ENCODE data around the gene UBE2J2.
A peak's percentile ranks its signal among the peaks of the same experiment; 100 is the strongest.

The UBE2J2 gene

DNA sequence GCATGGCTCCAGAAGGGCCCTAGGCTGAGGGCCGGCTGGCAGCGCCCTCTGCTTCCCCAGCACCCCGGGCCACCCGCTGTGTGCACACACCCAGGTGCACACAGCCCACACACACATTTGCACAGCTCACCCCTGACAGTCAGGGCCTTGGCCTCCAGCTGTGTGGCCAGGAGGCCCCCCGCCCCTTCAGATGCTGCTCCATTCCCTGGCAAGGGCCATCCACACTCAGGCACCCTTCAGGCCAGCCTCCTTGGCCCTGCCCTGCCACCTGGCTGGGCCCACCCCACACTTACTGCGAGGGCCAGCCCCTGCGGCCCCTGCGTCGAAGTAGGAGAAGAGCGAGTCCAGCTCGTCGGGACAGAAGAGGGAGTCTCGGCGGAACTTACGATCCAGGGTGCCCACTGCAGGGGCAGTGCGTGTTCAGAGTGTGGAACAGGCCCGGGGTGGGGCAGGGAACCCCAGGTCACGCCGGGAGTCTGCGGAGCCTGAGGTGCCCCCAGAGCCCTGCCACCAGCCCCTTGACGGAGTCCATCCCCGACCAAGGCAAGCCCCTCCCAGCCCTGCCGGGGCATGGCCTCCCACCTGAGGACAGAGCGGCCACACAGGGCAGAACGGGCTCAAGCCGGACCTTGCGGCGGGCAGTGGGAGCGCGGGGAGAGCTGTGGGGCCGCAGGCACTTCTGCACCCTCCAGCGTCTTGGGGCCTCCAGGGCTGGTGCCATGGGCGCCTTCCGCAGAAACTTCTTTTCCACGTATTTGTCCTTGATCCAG, 21.7 kb upstream of the UBE2J2 start:
- DNase-seq = no peak

DNA sequence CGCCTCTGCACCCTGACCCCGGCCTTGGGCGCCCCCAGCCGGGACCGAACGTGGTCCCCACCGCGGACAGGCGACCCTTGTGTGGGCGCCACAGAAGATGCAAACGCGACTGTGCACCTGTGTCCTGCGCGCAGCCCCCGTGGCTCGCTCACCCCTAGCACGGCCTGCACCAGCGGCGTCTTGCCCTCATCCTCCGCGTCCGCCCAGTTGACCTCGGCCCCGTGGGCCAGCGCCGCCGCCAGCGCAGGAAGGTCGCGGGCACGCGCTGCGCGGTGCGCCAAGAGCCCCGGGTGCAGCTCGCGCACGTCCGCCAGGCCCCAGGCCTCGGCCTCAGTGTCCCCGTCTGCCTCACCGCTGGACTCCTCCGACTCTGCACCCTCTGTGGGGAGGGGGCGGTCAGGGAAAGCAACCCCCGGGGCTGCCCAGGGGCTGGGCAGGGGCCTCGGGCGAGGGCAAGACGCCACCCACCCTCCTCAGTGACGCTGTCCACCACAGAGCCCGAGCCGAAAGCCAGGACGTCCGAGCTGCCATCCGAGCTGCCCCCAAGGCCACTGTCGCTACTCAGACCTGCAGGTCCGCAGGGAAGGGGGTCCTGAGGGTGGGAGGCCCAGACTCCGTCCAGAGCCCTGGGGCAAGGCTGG, 20.7 kb upstream of the UBE2J2 start:
- no peak for DNase-seq

DNA sequence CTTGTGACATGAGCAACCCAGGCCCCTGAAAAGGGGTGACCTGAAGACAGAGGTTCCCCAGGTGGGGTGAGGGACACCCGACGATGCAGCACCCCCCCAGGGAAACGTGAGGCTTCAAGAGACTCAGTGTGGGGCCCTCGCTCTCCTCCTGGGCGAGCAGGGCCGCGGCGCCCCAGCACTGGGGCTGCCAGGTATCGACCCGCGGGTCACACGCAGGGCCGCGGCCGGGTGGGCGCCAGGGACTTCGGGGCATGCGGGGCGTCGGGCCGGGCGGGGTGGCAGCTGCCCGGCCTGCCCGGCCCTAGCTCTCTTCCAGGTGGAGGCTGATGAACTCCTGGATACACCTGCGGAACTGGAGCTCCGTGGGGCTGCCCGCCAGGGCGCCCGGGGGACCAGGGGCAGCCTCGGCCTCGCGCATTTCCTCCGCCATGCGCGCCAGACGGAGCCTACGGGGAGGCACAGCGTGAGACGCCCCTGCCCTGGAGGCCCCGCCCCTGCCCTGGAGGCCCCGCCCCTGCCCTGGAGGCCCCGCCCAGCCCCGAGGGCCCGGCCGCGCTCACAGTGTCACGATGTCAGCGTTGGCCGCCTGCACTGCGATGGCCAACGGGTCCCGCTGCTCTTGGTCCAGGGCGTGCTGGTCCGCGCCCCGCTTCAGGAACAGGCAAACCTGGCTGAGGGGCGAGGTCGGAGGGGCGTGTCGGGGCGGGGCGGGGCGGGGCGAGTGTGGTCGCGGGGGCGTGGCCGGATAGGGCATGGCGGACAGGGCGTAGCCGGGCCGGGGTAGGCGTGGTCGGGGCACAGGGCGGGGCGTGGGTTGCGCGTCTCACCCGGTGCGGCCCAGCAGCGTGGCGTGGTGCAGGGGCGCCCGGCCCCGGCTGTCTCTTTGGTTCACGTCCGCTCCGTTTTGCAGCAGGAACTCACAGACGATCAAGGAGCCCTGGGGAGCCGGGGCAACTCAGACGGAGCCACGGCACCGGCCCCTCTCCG, 19.9 kb upstream of the UBE2J2 start:
- DNase-seq = no peak

DNA sequence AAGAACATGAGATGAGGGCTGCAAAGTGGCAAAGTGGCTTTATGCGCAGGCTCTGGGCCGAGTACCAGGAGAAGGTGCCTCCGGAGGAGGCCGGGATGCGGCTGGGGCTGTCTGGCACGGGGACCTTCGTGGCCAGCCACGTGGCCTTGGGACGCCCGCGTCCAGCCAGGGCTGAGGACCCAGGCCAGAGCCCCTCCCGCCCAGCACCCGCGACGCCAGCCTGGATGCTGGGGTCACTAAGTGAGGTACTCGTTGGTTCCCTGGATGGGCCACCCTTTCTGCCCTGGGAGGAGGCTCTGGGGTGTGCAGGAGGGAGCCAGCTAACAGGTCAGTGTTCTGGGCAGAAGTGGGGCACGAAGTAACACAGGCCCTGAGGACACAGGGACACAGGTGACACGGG, 19.2 kb upstream of the UBE2J2 start:
- DNase-seq = no peak

DNA sequence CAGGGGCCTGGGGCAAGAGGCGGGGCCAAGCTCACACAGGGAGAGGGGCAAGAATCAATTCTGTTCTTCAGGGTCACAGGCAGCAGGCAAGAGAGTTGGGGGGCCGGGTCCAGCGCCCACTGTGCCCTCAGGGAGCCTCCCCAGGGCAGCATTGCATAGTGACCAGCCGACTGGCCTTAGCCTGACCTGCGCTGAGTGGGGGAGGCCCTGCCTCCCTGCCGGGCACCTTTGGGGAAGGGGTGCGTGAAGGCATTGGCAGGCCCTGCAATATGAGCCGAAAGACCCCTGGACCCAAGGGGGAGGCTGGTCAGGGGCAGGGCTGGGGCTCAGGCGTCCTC, 18.8 kb upstream of the UBE2J2 start:
- no peak for DNase-seq

DNA sequence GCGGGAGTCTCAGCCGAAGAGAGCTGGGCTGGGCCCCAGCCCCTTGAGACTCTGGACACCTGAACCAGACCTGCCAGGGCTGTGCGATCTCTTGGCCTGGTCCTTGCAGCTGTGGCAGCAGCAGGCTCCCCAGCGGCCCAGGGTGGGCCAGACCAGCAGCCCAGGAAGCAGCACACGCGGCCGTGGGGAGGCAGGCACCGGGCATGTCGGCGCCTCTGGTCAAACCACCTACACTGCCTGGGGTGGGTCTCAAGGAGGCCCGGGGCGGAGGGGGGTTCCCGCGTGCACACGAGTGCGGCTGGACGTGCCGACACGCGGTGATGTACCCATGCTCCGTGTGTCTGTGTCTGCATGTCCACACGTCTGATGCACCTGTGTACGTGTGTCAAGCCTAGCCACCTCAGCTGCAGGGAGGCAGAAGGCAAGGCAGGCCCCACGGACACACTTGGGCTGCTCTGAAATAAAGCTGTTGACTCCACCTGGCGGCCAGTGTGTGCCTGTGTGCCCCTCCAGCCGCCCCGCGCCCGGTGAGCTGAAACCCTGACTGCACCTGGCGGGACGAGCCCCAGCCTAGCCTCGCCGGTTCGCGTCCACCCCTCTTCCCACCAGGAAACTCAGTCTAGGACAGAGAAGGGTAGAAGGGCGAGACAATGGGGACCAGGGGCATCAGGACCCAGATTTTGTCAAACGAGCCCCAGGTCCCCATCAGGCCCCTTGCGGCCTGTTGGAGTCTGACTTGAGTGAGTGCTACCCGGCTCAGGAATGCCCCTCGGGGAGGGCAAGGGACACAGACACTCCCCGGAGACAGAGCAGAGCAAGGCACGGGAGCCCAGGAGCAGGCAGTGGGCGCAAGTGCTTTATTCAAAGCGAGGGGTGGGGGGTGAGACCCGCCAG, 18.1 kb upstream of the UBE2J2 start:
- peak; percentile 80 for DNase-seq

DNA sequence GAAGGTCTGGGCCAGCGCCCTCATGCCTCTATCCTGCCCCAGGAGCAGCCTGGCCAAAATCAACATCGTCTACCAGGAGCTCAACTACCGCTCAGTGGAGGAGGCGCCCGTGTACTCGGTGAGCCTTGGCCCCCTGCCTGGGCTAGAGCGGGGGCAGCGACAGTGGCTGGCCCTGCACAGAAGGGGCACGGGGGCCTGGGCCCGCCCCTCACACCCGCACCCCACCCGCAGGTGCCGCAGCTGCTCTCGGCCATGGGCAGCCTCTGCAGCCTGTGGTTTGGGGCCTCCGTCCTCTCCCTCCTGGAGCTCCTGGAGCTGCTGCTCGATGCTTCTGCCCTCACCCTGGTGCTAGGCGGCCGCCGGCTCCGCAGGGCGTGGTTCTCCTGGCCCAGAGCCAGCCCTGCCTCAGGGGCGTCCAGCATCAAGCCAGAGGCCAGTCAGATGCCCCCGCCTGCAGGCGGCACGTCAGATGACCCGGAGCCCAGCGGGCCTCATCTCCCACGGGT, 17.4 kb upstream of the UBE2J2 start:
- DNase-seq = peak; percentile 66

DNA sequence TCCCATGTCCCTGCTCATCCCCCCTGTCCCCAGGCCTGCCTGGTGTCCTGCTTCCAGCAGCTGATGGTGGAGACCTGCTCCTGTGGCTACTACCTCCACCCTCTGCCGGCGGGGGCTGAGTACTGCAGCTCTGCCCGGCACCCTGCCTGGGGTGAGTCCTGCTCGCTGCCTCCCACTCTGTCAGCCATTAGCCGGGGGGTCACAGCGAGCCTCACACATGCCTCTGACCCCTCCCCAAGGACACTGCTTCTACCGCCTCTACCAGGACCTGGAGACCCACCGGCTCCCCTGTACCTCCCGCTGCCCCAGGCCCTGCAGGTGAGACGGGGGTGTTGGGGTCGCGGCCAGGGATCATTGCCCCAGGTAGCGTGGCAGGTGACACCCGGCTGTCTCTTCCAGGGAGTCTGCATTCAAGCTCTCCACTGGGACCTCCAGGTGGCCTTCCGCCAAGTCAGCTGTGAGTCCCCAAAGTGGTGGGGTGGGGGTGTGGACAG, 16.6 kb upstream of the UBE2J2 start:
- DNase-seq = peak; percentile 56

DNA sequence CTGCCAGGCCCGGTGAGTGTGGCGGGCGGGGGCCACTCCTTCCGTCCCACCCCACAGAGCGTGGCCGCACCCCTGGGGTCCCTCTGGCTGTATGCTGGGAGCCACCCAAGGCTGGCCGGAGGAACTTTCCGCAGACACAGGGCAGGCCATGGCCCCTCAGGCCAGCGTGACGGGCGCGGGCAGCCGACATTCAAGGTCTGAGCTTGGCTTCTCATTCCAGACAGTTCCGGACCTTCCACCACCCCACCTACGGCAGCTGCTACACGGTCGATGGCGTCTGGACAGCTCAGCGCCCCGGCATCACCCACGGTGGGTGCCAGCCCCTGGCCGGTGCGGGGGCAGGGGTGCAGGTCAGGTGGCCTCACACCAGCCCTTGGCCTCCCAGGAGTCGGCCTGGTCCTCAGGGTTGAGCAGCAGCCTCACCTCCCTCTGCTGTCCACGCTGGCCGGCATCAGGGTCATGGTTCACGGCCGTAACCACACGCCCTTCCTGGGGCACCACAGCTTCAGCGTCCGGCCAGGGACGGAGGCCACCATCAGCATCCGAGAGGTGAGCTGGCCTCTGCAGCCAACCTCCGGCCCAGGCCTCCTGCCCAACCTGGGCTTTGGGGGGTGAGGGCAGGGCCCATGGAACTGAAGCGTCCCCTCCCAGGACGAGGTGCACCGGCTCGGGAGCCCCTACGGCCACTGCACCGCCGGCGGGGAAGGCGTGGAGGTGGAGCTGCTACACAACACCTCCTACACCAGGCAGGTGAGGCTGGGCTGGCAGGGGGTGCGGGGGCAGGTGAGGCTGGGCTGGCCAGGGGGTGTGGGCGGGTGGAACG, 13.8 kb upstream of the UBE2J2 start:
- DNase-seq = peak; percentile 47

DNA sequence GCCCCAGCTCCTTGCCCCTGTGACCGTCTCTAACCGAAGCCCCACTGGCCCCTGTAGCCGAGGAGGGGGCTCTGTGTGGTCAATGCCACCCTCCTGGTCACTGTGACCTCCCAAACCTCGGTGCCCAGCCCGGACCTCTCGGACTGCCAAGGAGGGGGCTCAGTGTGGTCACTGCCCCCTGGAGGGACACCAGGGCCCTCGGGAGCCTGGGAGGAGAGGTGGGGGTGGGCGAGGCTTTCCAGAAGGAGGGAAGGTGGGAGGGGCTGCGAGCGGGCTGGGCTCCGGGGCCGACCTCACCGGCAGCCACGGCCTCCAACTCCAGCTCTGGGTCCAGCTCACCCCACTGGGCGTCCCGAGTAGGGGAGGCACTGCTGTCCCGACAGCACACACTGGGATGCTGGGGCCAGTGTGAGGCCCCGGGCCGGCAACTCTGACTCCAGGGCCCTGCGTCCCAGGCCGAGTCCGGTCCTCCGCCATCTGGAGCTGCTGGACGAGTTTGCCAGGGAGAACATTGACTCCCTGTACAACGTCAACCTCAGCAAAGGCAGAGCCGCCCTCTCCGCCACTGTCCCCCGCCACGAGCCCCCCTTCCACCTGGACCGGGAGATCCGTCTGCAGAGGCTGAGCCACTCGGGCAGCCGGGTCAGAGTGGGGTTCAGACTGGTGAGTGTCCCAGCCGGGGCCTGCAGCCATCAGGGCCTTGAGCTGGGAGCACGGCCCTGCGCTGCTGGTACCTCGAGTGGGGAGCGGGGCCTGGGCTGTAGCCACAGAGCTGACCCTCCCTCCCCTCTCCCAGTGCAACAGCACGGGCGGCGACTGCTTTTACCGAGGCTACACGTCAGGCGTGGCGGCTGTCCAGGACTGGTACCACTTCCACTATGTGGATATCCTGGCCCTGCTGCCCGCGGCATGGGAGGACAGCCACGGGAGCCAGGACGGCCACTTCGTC, 12.9 kb upstream of the UBE2J2 start:
- DNase-seq = no peak

DNA sequence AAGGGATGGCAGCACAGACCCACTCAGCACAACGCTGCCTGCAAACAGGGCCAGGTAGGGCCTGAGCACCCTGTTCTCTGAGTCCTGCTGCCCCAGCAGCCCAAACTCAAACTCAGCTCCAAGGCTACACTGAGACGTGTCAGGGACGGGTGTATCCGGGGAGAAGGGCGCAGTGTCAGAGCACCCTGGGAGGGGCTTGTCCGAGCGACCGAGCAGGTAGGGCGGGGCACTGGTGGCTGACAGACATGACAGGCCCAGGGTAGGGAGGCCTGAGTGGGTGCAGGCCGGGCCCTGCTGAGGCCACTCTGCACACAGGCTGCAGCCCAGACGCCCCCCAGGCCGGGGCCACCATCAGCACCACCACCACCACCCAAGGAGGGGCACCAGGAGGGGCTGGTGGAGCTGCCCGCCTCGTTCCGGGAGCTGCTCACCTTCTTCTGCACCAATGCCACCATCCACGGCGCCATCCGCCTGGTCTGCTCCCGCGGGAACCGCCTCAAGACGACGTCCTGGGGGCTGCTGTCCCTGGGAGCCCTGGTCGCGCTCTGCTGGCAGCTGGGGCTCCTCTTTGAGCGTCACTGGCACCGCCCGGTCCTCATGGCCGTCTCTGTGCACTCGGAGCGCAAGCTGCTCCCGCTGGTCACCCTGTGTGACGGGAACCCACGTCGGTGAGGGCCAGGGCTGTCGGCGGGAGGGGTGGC, 12.1 kb upstream of the UBE2J2 start:
- DNase-seq = no peak

DNA sequence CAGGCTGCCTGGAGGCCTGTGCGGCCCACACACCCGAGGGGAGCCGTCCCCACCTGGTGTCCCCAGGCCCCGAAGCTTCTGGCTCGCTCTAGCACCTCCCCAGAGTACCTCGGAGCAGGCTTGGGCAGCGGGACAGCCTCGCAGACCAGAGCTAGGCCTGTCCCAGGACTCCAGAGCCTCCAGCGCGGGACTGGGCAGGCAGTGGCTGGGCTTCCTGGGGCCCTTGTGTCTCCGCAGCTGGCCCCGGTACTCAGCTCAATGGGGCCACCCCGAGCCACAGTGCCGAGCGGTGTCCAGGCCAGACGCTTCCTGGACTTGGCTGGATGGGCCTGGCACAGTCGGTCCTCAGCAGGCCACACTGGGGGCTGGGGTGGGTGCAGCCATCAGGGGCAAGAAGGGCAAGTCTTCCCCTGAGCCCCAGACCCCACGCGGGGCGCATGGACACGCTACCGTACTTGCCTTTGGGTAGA, 11.5 kb upstream of the UBE2J2 start:
- DNase-seq = no peak

DNA sequence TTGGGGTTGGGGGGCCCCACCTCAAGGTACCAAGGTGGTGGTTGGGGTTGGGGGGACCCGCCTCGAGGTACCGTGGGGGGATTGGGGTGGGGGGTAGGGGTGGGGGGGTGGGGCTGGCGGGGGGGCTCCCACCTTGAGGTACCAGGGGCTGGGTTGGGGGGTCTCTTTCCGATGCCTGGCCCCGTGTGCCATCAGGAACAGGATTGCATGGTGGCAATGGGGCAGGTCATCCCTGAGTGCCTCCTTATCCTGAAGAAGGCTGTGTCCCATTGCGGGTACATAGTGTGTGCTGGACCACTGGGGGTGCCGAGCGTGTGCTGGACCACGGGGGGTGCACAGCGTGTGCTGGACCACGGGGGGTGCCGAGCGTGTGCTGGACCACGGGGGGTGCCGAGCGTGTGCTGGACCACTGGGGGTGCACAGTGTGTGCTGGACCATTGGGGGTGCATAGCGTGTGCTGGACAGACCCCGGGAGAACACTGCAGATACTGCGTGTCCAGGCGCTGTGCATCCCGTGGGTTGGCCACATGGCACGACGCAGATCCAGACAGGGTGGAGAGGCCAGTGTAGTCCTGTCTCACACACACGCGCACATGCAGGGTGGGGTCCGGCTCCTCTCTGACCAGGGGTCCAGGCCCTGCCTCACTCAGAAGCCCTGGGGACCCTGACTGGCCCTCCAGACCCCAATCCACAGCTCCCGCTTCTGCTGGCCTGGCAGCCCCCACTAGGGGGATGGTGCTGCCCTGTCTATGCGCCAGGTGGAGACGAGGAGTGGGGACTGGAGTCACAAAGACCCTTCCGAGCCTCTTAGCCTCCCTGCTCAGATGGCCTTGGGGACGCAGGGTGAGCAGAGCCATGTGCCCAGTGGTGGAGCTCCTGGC, 10.8 kb upstream of the UBE2J2 start:
- DNase-seq = no peak

DNA sequence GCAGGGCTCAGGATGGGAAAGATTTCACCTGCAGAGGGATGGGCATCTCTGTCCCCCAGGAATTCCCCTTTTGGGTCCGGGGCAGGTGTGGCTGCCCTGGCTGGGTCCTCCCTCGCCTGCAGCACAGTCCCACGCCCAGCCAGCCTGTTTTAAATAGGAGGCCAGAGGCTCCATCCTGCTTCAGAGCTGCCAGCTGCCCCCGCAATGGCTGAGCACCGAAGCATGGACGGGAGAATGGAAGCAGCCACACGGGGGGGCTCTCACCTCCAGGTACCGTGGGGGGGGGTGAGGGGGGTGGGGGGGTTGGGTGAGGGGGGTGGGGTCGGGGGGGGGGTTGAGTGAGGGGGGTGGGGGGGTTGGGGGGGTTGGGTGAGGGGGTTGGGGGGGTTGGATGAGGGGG, 10.2 kb upstream of the UBE2J2 start:
- peak; percentile 39 for DNase-seq

DNA sequence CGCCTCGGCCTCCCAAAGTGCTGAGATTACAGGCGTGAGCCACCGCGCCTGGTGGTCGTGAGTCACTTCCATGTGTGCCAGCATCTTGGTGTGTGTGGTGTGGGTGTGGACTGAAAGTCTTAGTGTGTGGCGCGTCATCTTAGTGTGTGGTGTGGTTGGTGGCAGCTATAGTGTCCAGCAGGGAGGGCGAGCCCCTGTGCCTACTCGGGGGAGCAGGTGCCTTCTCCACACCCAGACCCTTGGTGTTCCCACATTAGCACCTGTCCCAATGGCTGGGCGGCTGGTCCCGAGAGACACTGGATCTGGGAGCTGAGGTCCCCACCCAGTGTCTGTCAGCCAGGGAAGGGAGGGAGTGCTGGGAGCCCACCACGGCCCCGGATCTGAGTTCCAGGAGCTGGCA, 9.3 kb upstream of the UBE2J2 start:
- DNase-seq = no peak

DNA sequence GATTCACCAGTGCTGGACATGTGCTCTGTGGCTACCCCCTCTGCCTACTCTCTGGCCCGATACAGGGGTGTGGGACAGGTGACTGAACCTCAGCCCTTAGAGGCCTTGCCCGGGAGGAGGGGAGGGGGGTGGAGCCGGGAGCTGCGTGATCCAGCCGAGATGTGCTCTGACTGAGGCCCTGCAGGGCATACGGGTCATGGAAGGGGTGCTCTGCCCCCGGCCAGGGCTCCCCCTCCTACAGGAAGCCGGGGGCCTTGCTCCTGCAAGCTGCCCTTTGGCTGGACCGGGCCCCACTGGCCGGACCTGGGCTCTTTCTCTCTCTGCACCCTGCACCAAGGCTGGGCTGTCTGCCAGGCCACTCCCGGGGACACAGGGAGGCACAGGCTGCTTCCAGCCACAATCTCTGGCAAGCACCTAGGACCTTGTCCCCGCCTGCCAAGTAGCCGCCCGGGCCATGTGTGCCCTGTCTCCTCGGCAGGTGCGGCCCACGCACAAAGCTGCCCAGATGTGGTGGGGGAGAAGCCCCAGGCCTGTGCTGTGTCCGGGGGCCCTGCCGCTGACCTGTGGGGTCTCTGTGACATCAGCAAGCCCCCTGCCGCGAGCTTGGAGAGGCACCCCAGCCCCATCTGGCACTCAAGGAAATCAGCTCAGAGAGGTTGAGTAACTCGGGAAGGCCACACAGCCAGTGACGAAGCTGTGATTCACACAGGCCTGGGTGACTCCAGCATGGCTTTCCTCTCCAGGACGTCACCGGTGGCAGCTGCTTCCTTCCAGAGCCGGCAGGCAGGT, 8.1 kb upstream of the UBE2J2 start:
- DNase-seq = no peak

DNA sequence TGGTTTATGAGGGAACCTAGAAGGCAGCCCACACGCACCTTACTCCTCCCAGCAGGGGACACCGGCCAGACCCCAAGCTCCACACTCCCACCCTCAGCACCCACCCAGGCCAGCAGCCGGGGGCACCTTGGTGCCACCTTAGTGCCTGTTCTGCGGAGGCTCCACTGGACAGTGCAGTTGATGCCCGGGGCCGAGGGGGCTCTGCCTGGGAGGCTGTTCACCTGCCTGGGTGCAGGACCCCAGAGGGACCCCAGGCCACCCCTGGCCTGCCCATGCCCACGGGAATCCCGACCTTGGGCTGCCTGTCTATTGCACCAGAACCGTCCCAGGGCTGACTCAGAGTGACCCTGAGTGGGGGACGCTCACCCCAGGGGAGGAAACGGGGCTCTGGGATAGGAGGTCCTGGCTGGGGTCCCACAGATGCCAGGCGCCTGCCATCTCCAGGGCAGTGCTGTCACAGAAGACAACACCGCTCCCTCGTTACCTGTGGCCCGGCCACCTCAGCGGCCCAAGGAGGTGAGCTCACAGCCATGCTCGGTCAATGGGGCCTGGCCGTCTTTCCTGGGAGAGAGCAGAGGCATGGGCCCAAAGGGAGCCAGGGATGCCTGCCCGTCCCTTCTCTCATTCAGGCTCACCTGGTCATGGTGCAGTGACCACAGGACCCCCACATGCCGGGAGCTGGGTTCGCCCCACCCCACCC, 7.3 kb upstream of the UBE2J2 start:
- DNase-seq = no peak

Data from NCI-H69 (cell line).